ENCODE measurements around the gene TMEM25.
"Not testable (repeated sequence)": the region's sequence is repeated elsewhere in the genome, so short reads cannot be mapped to it uniquely, and the experiment has no call there.

The TMEM25 gene

DNA sequence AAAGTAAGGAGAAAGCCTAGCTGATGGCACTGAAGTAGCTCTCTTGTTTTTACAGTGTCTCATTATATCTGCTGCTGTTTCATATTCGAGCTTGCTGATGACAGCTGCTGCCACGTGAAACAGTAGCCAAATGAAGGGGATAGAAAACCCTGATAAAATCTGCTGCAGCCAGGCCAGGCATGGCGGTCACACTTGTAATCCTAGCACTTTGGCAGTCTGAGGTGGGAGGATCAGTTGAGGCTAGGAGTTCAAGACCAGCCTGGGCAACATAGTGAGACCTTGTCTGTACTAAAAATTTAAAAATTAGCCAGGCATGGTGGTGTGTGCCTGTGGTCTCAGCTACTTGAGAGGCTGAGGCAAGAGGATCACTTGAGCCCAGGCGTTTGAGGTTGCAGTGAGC, 21.3 kb downstream of the TMEM25 start:
- ChIA-PET CTCF (no interaction called here), POLR2A (no interaction called here)
- TF ChIP-seq NFRKB (IDR thresholded peaks at IDR 0.05): no peak
- TF ChIP-seq L3MBTL2 (conservative IDR thresholded peaks at IDR 0.05): no peak
- no peak for TF ChIP-seq ZNF384 (IDR thresholded peaks at IDR 0.05)
- TF ChIP-seq TARDBP (IDR thresholded peaks at IDR 0.05): no peak
- no peak for TF ChIP-seq ELF4 (IDR thresholded peaks at IDR 0.05)
- TF ChIP-seq SUZ12 (IDR thresholded peaks at IDR 0.05): no peak
- DNase-seq (ENCODE audit: extremely low spot score): no peak

DNA sequence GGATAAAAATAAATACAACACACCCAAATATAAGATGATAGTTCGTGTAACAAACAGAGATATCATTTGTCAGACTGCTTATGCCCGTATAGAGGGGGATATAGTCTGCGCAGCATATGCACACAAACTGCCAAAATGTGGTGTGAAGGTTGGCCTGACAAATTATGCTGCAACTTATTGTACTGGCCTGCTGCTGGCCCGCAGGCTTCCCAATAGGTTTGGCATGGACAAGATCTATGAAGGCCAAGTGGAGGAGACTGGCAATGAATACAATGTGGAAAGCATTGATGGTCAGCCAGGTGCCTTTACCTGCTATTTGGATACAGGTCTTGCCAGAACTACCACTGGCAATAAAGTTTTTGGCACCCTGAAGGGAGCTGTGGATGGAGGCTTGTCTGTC, 29.8 kb downstream of the TMEM25 start:
- CTCF ChIA-PET: no interaction called here
- TF ChIP-seq, protein P1, sequence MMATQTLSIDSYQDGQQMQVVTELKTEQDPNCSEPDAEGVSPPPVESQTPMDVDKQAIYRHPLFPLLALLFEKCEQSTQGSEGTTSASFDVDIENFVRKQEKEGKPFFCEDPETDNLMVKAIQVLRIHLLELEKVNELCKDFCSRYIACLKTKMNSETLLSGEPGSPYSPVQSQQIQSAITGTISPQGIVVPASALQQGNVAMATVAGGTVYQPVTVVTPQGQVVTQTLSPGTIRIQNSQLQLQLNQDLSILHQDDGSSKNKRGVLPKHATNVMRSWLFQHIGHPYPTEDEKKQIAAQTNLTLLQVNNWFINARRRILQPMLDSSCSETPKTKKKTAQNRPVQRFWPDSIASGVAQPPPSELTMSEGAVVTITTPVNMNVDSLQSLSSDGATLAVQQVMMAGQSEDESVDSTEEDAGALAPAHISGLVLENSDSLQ (IDR thresholded peaks at IDR 0.05): no peak
- TF ChIP-seq SP1 (IDR thresholded peaks at IDR 0.05) (no peak), L3MBTL2 (conservative IDR thresholded peaks at IDR 0.05) (no peak), LEF1 (IDR thresholded peaks at IDR 0.05; ENCODE audit: borderline replicate concordance) (no peak), NFRKB (IDR thresholded peaks at IDR 0.05) (no peak), TARDBP (IDR thresholded peaks at IDR 0.05) (no peak), ZNF384 (IDR thresholded peaks at IDR 0.05) (no peak), FOXM1 (IDR thresholded peaks at IDR 0.05; ENCODE audit: borderline replicate concordance) (no peak), ELF4 (IDR thresholded peaks at IDR 0.05) (no peak), FOXA1 (IDR thresholded peaks at IDR 0.05) (no peak), CTBP1 (IDR thresholded peaks at IDR 0.05; ENCODE audit: borderline replicate concordance) (no peak), ARNT (IDR thresholded peaks at IDR 0.05) (no peak), SUZ12 (IDR thresholded peaks at IDR 0.05) (no peak), FOXK2 (IDR thresholded peaks at IDR 0.05) (no peak), BHLHE40 (IDR thresholded peaks at IDR 0.05; ENCODE audit: borderline replicate concordance) (no peak), HDGF (IDR thresholded peaks at IDR 0.05; ENCODE audit: borderline replicate concordance) (no peak)
- no peak for DNase-seq (ENCODE audit: extremely low spot score)

DNA sequence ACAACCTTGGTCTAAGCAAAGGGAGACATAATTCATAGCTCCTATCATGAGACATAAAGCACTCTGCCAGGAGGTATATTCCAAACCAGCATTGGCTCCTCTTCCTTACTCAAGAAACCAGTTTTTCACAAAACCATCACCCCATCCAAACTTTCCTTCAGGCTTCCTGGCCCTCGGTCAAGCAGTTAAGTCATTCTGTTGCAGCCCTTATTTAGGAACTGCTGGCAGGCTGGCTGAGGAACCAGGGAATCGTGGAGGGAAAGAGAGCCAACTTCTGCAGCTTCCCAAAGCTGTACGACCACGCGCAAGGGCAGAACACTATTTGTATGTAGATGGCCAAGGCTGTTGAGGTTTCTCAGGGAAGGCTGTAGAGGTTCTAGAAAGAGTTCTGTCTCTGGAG, 34.1 kb downstream of the TMEM25 start:
- TF ChIP-seq SP1 (IDR thresholded peaks at IDR 0.05) (no peak), TARDBP (IDR thresholded peaks at IDR 0.05) (no peak), SUZ12 (IDR thresholded peaks at IDR 0.05) (no peak), L3MBTL2 (conservative IDR thresholded peaks at IDR 0.05) (no peak), NFRKB (IDR thresholded peaks at IDR 0.05) (no peak), BHLHE40 (IDR thresholded peaks at IDR 0.05; ENCODE audit: borderline replicate concordance) (no peak), LEF1 (IDR thresholded peaks at IDR 0.05; ENCODE audit: borderline replicate concordance) (no peak), ELF4 (IDR thresholded peaks at IDR 0.05) (no peak), HDGF (IDR thresholded peaks at IDR 0.05; ENCODE audit: borderline replicate concordance) (no peak), FOXK2 (IDR thresholded peaks at IDR 0.05) (no peak), FOXM1 (IDR thresholded peaks at IDR 0.05; ENCODE audit: borderline replicate concordance) (no peak), FOXA1 (IDR thresholded peaks at IDR 0.05) (no peak), ZNF384 (IDR thresholded peaks at IDR 0.05) (no peak)
- TF ChIP-seq, protein P1 (IDR thresholded peaks at IDR 0.05): no peak
- no peak for DNase-seq (ENCODE audit: extremely low spot score)
- CTCF ChIA-PET: no interaction called here
- POLR2A ChIA-PET: no interaction called here

More for the DNA sequence above, 29.8 kb downstream of the TMEM25 start:
- POLR2A ChIA-PET: no interaction called here

GRCh38 chr11:118569670-118570069, 38.7 kb downstream of the TMEM25 start:
- TF ChIP-seq FOXK2 (IDR thresholded peaks at IDR 0.05): no peak
- TF ChIP-seq BHLHE40 (IDR thresholded peaks at IDR 0.05; ENCODE audit: borderline replicate concordance): no peak
- no peak for TF ChIP-seq TARDBP (IDR thresholded peaks at IDR 0.05)
- no peak for TF ChIP-seq FOXA1 (IDR thresholded peaks at IDR 0.05)
- CTCF ChIA-PET: interaction anchor here (1.1 kb wide), 1 partner anchor 73 kb away, joined by 3 read pairs; no protein-coding TSS in a partner anchor
- POLR2A ChIA-PET: no interaction called here
- DNase-seq (ENCODE audit: extremely low spot score): no peak

DNA sequence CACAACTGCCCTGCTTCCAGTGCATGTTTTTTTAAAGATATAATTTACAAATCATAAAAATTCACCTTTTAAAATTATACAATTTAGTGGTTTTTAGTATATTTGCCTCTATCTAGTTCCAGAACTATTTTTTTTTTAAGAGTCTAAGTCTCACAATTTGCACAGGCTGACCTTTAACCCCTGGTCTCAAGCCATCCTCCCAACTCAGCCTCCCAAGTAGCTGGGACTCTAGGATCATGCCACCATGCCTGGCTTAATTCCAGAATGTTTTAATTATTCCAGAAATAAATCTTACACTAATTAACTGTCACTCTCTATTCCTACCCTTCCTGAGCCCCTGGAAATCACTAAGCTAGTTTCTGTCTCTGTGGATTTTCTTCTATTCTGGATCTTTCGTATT, 39.8 kb downstream of the TMEM25 start:
- no peak for TF ChIP-seq BHLHE40 (IDR thresholded peaks at IDR 0.05; ENCODE audit: borderline replicate concordance)
- TF ChIP-seq FOXK2 (IDR thresholded peaks at IDR 0.05): no peak
- TF ChIP-seq, protein P1 (IDR thresholded peaks at IDR 0.05): no peak
- TF ChIP-seq L3MBTL2 (conservative IDR thresholded peaks at IDR 0.05): no peak
- no peak for TF ChIP-seq HDGF (IDR thresholded peaks at IDR 0.05; ENCODE audit: borderline replicate concordance)
- no peak for TF ChIP-seq FOXA1 (IDR thresholded peaks at IDR 0.05)
- TF ChIP-seq NFRKB (IDR thresholded peaks at IDR 0.05): no peak
- TF ChIP-seq SUZ12 (IDR thresholded peaks at IDR 0.05): no peak
- no peak for TF ChIP-seq SP1 (IDR thresholded peaks at IDR 0.05)
- TF ChIP-seq ELF4 (IDR thresholded peaks at IDR 0.05): no peak
- TF ChIP-seq CTBP1 (IDR thresholded peaks at IDR 0.05; ENCODE audit: borderline replicate concordance): no peak
- TF ChIP-seq TARDBP (IDR thresholded peaks at IDR 0.05): no peak
- ChIA-PET POLR2A (interaction anchor here (1.1 kb wide), 1 partner anchor 170 kb away, joined by 3 read pairs; no protein-coding TSS in a partner anchor), CTCF (no interaction called here)
- no peak for DNase-seq (ENCODE audit: extremely low spot score)

DNA sequence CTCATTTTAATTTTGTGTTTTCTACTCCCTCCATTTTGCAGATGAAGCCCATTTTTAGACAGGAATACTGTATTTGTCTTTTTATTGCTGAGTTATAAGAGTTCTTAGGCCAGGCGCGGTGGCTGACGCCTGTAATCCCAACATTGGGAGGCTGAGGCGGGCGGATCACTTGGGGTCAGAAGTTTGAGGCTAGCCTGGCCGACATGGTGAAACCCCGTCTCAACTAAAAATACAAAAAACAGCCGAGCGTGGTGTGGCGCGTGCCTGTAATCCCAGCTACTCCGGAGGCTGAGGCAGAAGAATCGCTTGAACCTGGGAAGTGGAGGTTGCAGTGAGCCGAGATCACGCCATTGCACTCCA, 40.7 kb downstream of the TMEM25 start:
- ChIA-PET CTCF (interaction anchor here (0.7 kb wide), 2 partner anchors 793 to 1018 kb away, joined by 5 to 7 read pairs; no protein-coding TSS in a partner anchor), POLR2A (interaction anchor here (0.8 to 1.5 kb wide), 4 partner anchors 22 to 298 kb away, joined by 3 to 9 read pairs (median 4); no protein-coding TSS in a partner anchor)
- DNase-seq (ENCODE audit: extremely low spot score): not testable (repeated sequence)

Measured in HEK293T (cell line).